Measurements from ENCODE around the gene IL19.
A peak's percentile ranks its signal among the peaks of the same experiment; 100 is the strongest.

Gene IL19

GRCh38 chr1:206805357-206805756 is 34.8 kb downstream of the IL19 start:
- DNase-seq (ENCODE audit: low read depth): no peak
- TF ChIP-seq CTCF (IDR thresholded peaks at IDR 0.05; ENCODE audit: insufficient read depth, low read depth, low read length, missing control alignments): no peak
- H3K4me3 ChIP-seq (ENCODE audit: low read depth, low read length): no peak overlapping the region

GRCh38 chr1:206808615-206809014 is 38.0 kb downstream of the IL19 start:
- peak; percentile 63 for TF ChIP-seq CTCF (IDR thresholded peaks at IDR 0.05; ENCODE audit: insufficient read depth, low read depth, low read length, missing control alignments)
- H3K4me3 ChIP-seq (ENCODE audit: low read depth, low read length): no peak overlapping the region
- DNase-seq (ENCODE audit: low read depth): peak; percentile 83

DNA sequence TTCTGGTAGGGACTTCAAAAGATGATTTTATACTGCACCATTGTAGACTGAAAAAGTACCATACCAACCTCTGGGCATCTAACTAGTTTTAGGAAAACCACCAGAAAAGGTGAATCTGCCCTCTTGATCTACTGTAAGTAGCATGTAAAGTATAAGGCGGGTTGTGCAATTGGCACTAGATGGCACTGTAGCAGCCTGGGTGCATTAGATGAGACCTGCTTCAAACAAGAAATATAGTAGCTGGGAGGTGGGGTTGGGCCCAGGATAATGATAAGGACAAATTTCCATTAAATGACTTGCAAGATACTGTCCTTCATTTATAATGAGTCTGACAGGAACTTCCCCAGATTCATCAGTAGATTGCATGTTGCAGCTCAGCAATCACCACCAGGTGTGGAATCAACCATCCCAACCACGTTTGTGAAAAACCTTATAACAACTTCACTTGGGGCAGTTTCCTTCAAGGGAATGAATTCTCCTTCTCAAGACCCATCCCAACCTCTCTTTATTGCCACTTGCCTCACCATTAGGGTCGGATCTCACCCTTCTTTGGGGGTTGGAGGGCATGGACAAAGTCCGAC is 39.0 kb downstream of the IL19 start:
- no peak overlapping the region for H3K4me3 ChIP-seq (ENCODE audit: low read depth, low read length)
- peak; percentile 42 for TF ChIP-seq CTCF (IDR thresholded peaks at IDR 0.05; ENCODE audit: insufficient read depth, low read depth, low read length, missing control alignments)
- peak; percentile 61 for DNase-seq (ENCODE audit: low read depth)

GRCh38 chr1:206812471-206812870 is 41.9 kb downstream of the IL19 start:
- no peak for DNase-seq (ENCODE audit: low read depth)
- no peak for TF ChIP-seq CTCF (IDR thresholded peaks at IDR 0.05; ENCODE audit: insufficient read depth, low read depth, low read length, missing control alignments)
- no peak overlapping the region for H3K4me3 ChIP-seq (ENCODE audit: low read depth, low read length)

GRCh38 chr1:206814716-206815341 is 44.3 kb downstream of the IL19 start:
- peak; percentile 27 for DNase-seq (ENCODE audit: low read depth)
- H3K4me3 ChIP-seq (ENCODE audit: low read depth, low read length): no peak overlapping the region
- no peak for TF ChIP-seq CTCF (IDR thresholded peaks at IDR 0.05; ENCODE audit: insufficient read depth, low read depth, low read length, missing control alignments)

- peak; percentile 89 for DNase-seq (ENCODE audit: low read depth)
- no peak for TF ChIP-seq CTCF (IDR thresholded peaks at IDR 0.05; ENCODE audit: insufficient read depth, low read depth, low read length, missing control alignments)
- no peak overlapping the region; the same call in 1 of the 2 replicates for H3K4me3 ChIP-seq (ENCODE audit: low read depth, low read length)
Observed at GRCh38 chr1:206816390-206817287, 46.1 kb downstream of the IL19 start.

Data from GM12865 (cell line).